Mammary epithelial cell (primary cell): ENCODE data around the gene THSD7A.

Experiments used
- EZH2 ChIP-seq: IDR thresholded peaks from 2 replicates; pipeline ENCODE4 v1.6.1; 2012; ENCODE audit warnings: low read length, inconsistent platforms, borderline replicate concordance
- TF ChIP-seq, protein P1 (sequence below), 2 donors: IDR thresholded peaks in 1 of 2; conservative IDR thresholded peaks in 1 of 2; 2 replicates each; pipeline ENCODE4 v1.5.1; 2011 to 2012; ENCODE audit warnings: inconsistent platforms in 2 of 2, low read length in 2 of 2, mild to moderate bottlenecking in 2 of 2, control low read depth in 1 of 2, low read depth in 1 of 2; ENCODE audit not compliant: insufficient read depth in 1 of 2; ENCODE audit errors: extremely low read depth in 1 of 2

DNA sequence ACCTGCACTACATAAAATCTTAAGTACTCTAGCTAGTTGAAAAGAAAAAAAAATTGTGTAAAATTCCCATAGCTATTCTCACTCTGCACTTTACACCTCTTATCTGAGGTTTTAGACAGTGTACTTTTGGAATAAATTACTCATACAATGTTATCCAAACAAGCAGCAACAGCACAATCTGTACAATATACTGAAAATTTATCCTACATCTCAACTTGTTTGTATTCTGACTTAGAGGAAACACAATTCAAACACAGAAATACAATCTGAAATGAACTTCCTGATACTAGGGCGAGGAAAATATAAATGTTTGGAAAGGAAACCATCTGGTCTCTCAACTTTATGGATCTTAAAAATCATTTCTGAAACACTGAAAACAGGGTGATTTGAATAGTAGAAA is 381.7 kb downstream of the THSD7A start:
- TF ChIP-seq, protein P1, sequence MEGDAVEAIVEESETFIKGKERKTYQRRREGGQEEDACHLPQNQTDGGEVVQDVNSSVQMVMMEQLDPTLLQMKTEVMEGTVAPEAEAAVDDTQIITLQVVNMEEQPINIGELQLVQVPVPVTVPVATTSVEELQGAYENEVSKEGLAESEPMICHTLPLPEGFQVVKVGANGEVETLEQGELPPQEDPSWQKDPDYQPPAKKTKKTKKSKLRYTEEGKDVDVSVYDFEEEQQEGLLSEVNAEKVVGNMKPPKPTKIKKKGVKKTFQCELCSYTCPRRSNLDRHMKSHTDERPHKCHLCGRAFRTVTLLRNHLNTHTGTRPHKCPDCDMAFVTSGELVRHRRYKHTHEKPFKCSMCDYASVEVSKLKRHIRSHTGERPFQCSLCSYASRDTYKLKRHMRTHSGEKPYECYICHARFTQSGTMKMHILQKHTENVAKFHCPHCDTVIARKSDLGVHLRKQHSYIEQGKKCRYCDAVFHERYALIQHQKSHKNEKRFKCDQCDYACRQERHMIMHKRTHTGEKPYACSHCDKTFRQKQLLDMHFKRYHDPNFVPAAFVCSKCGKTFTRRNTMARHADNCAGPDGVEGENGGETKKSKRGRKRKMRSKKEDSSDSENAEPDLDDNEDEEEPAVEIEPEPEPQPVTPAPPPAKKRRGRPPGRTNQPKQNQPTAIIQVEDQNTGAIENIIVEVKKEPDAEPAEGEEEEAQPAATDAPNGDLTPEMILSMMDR (conservative IDR thresholded peaks at IDR 0.05 in 1 of 2, IDR thresholded peaks at IDR 0.05 in 1 of 2; ENCODE audit: extremely low read depth in 1 of 2, insufficient read depth in 1 of 2, low read depth in 1 of 2, low read length in 2 of 2) = no peak
- no peak for TF ChIP-seq EZH2
